ENCODE results near the gene ABCB8.
A peak's percentile ranks its signal among the peaks of the same experiment; 100 is the strongest.

ABCB8 gene

DNA sequence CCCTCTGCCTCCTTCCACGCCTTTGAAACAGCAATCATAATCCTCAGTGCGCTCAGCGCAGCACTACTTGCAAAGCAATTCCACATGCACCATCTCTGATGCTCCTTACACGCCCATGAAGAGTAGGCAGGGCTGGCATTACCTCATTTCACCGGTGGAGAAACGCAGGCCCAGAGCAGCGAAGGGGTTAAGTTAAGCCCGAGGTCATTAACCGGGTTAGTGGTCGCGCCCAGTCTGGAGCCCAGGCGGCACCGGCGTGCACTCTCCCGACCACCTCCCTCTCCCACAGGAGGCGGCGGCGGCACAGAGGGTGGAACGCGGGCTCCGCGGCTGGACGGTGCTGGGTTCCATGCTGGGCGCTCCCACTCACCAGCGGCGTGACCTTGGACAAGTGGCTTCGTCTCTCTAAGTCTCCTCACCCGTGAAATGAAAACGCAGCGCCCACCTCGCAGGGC lies 51.8 kb downstream of the ABCB8 start (continued):
- TF ChIP-seq ZBTB7A (tag by site-specific recombination; IDR thresholded peaks at IDR 0.05; ENCODE audit: low read depth) (no peak), IKZF3 (tag by site-specific recombination; IDR thresholded peaks at IDR 0.05) (no peak), ZNF624 (tag by site-specific recombination; IDR thresholded peaks at IDR 0.05) (no peak), ZNF76 (tag by site-specific recombination; IDR thresholded peaks at IDR 0.05; ENCODE audit: borderline replicate concordance, low read depth) (no peak), ZNF10 (tag by site-specific recombination; IDR thresholded peaks at IDR 0.05) (no peak), TRIM28 (IDR thresholded peaks at IDR 0.05; ENCODE audit: borderline replicate concordance, low read length) (no peak), ZNF514 (tag by site-specific recombination; IDR thresholded peaks at IDR 0.05) (no peak), RBAK (tag by site-specific recombination; IDR thresholded peaks at IDR 0.05) (no peak), KLF9 (tag by site-specific recombination; IDR thresholded peaks at IDR 0.05; ENCODE audit: low read depth) (no peak), ZFHX2 (tag by site-specific recombination; conservative IDR thresholded peaks at IDR 0.05) (no peak; the same call in 1 of the 2 replicates), GLIS2 (tag by site-specific recombination; IDR thresholded peaks at IDR 0.05) (no peak), ZNF776 (tag by site-specific recombination; IDR thresholded peaks at IDR 0.05; ENCODE audit: borderline replicate concordance) (no peak), SCRT2 (tag by site-specific recombination; IDR thresholded peaks at IDR 0.05) (0 out of 2 replicates have a peak, but pooled peaks have one; percentile 11), OVOL3 (tag by site-specific recombination; IDR thresholded peaks at IDR 0.05) (no peak), ZNF169 (tag by site-specific recombination; IDR thresholded peaks at IDR 0.05) (no peak), ZNF239 (tag by site-specific recombination; IDR thresholded peaks at IDR 0.05) (no peak), EGR2 (tag by site-specific recombination; IDR thresholded peaks at IDR 0.05; ENCODE audit: low read depth) (peak; percentile 50; the same call in 1 of the 2 replicates), ZBTB8A (tag by site-specific recombination; IDR thresholded peaks at IDR 0.05) (no peak; the same call in 1 of the 2 replicates), ZNF324 (tag by site-specific recombination; IDR thresholded peaks at IDR 0.05) (no peak), ZNF157 (tag by site-specific recombination; IDR thresholded peaks at IDR 0.05) (no peak), YY1 (tag by site-specific recombination; IDR thresholded peaks at IDR 0.05) (no peak)
- TF ChIP-seq, protein P1, sequence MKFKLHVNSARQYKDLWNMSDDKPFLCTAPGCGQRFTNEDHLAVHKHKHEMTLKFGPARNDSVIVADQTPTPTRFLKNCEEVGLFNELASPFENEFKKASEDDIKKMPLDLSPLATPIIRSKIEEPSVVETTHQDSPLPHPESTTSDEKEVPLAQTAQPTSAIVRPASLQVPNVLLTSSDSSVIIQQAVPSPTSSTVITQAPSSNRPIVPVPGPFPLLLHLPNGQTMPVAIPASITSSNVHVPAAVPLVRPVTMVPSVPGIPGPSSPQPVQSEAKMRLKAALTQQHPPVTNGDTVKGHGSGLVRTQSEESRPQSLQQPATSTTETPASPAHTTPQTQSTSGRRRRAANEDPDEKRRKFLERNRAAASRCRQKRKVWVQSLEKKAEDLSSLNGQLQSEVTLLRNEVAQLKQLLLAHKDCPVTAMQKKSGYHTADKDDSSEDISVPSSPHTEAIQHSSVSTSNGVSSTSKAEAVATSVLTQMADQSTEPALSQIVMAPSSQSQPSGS (tag by site-specific recombination; IDR thresholded peaks at IDR 0.05; ENCODE audit: low read depth): peak; percentile 76
- TF ChIP-seq, protein P2, sequence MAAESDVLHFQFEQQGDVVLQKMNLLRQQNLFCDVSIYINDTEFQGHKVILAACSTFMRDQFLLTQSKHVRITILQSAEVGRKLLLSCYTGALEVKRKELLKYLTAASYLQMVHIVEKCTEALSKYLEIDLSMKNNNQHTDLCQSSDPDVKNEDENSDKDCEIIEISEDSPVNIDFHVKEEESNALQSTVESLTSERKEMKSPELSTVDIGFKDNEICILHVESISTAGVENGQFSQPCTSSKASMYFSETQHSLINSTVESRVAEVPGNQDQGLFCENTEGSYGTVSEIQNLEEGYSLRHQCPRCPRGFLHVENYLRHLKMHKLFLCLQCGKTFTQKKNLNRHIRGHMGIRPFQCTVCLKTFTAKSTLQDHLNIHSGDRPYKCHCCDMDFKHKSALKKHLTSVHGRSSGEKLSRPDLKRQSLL (tag by site-specific recombination; IDR thresholded peaks at IDR 0.05): no peak
- TF ChIP-seq, protein P3, sequence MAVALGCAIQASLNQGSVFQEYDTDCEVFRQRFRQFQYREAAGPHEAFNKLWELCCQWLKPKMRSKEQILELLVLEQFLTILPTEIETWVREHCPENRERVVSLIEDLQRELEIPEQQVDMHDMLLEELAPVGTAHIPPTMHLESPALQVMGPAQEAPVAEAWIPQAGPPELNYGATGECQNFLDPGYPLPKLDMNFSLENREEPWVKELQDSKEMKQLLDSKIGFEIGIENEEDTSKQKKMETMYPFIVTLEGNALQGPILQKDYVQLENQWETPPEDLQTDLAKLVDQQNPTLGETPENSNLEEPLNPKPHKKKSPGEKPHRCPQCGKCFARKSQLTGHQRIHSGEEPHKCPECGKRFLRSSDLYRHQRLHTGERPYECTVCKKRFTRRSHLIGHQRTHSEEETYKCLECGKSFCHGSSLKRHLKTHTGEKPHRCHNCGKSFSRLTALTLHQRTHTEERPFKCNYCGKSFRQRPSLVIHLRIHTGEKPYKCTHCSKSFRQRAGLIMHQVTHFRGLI (tag by site-specific recombination; IDR thresholded peaks at IDR 0.05): peak; percentile 84; the same call in 1 of the 2 replicates
- TF ChIP-seq, protein P4, sequence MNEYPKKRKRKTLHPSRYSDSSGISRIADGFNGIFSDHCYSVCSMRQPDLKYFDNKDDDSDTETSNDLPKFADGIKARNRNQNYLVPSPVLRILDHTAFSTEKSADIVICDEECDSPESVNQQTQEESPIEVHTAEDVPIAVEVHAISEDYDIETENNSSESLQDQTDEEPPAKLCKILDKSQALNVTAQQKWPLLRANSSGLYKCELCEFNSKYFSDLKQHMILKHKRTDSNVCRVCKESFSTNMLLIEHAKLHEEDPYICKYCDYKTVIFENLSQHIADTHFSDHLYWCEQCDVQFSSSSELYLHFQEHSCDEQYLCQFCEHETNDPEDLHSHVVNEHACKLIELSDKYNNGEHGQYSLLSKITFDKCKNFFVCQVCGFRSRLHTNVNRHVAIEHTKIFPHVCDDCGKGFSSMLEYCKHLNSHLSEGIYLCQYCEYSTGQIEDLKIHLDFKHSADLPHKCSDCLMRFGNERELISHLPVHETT (tag by site-specific recombination; IDR thresholded peaks at IDR 0.05): no peak
- TF ChIP-seq, protein P5, sequence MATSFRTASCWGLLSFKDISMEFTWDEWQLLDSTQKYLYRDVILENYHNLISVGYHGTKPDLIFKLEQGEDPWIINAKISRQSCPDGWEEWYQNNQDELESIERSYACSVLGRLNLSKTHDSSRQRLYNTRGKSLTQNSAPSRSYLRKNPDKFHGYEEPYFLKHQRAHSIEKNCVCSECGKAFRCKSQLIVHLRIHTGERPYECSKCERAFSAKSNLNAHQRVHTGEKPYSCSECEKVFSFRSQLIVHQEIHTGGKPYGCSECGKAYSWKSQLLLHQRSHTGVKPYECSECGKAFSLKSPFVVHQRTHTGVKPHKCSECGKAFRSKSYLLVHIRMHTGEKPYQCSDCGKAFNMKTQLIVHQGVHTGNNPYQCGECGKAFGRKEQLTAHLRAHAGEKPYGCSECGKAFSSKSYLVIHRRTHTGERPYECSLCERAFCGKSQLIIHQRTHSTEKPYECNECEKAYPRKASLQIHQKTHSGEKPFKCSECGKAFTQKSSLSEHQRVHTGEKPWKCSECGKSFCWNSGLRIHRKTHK (tag by site-specific recombination; IDR thresholded peaks at IDR 0.05): no peak
- TF ChIP-seq, protein P6, sequence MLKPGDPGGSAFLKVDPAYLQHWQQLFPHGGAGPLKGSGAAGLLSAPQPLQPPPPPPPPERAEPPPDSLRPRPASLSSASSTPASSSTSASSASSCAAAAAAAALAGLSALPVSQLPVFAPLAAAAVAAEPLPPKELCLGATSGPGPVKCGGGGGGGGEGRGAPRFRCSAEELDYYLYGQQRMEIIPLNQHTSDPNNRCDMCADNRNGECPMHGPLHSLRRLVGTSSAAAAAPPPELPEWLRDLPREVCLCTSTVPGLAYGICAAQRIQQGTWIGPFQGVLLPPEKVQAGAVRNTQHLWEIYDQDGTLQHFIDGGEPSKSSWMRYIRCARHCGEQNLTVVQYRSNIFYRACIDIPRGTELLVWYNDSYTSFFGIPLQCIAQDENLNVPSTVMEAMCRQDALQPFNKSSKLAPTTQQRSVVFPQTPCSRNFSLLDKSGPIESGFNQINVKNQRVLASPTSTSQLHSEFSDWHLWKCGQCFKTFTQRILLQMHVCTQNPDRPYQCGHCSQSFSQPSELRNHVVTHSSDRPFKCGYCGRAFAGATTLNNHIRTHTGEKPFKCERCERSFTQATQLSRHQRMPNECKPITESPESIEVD (tag by site-specific recombination; IDR thresholded peaks at IDR 0.05): no peak
- TF ChIP-seq, protein P7, sequence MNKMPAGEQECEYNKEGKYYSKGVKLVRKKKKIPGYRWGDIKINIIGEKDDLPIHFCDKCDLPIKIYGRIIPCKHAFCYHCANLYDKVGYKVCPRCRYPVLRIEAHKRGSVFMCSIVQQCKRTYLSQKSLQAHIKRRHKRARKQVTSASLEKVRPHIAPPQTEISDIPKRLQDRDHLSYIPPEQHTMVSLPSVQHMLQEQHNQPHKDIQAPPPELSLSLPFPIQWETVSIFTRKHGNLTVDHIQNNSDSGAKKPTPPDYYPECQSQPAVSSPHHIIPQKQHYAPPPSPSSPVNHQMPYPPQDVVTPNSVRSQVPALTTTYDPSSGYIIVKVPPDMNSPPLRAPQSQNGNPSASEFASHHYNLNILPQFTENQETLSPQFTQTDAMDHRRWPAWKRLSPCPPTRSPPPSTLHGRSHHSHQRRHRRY (tag by site-specific recombination; IDR thresholded peaks at IDR 0.05): no peak

Data from HEK293 (cell line).